Brain pericyte (primary cell): Measurements from ENCODE around the gene PPP1R12B.
"Not testable (repeated sequence)": the region's sequence is repeated elsewhere in the genome, so short reads cannot be mapped to it uniquely, and the experiment has no call there.

Experiments
- DNase-seq: peaks from one replicate; pipeline ENCODE4 v3.0.0-alpha.2; 2012; ENCODE audit warnings: low read depth, low spot score

PPP1R12B gene

GRCh38 chr1:202484032-202484431 lies 135.5 kb downstream of the PPP1R12B start:
- not testable (repeated sequence) for DNase-seq

DNA sequence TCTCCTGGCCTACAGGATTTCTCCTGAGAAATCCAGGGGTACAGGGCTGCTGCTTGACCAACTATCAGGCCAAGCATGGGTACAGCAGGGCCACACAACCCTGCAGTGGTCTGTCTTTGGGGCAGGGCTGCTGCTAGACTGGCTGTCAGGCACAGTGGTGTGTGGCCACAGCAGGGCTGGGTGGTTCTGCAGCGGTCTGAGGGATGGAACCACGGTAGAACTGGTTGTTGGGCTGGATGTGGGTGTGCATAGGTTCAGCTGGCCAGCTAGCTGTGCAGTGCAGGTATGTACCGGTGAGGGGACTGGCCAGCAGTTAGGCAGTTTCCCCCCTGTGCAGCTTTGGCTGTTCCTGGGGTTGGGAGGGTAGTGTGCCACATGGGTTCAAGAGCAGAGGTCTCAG lies 136.3 kb downstream of the PPP1R12B start:
- not testable (repeated sequence) for DNase-seq

- not testable (repeated sequence) for DNase-seq
These were observed 139.7 kb downstream of the PPP1R12B start for GRCh38 chr1:202488178-202488649.

GRCh38 chr1:202489101-202489500 lies 140.6 kb downstream of the PPP1R12B start:
- DNase-seq: not testable (repeated sequence)

- not testable (repeated sequence) for DNase-seq
These were observed 144.6 kb downstream of the PPP1R12B start for GRCh38 chr1:202493112-202493511.

- DNase-seq: no peak
These were observed 150.0 kb downstream of the PPP1R12B start for GRCh38 chr1:202498542-202498941.

GRCh38 chr1:202499997-202500396 lies 151.5 kb downstream of the PPP1R12B start:
- DNase-seq: not testable (repeated sequence)

DNA sequence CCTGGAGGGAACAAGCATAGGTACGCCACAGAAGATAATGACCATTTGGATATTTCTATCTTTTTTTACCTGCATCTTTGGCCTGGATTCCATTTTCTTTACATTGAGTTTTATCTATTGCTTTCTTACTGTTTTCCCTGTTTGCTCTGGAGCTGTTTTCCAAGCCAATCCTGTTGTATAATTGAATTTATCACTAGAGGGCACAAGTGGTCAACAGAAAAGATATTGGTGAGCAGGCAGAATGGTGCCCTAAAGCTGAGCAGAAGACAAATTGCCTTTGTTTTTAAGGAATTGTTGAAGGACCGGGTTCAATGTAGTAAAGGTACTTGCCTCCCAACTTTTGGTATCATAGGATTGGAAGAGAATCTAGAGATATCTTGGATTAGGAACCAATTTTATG lies 152.8 kb downstream of the PPP1R12B start:
- DNase-seq: no peak

DNA sequence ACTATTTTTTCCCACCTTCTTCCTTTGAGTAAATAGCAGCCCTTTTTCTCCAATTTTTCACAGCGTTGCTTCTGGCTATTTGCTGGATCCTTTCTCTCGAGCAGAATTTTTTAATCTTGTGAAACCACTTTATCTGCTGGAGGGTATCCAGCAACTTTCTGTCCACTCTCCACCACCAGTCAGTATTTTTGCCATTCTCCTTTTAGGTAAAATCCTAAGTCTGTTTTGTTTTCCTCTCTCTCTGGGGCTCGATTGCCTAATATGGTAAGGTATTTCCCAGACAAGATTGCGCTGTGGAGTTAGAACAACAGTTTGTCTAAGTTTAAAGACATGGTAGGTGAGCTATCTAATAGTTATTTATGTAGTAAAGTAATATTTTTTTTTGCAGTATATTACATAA lies 156.9 kb downstream of the PPP1R12B start:
- no peak for DNase-seq

DNA sequence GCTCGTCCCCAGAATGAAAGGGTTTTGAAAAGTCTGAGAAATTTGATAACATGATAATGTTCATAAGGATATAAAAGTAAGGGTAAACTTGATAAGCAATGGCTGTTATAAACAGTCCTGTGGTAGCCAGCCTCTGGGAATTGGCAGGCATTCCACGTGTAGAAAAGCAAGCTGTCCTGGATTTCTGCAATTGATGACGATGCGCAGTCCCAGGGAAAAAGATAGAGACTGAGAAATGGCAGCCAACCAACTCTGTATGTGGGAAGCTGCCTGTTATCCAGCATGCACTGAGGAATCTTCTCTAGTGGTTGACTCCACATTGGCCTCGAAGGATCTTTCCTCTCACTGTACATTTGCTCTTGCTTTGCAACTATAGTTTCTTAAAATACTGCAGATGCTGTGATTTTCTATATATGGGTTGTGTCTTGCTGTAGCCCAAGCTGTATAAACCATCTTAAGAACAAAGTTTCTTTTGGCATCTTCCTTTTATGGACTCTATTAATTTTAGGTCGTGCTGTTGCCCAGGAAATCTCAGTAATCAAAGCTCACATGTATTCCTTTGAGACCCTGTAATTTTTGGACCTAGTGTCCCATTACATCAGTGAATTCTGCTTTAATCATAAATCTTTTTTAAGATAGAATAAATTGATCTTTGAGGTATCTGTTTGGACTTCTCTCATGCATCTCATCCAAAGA lies 157.5 kb downstream of the PPP1R12B start:
- not testable (repeated sequence) for DNase-seq

DNA sequence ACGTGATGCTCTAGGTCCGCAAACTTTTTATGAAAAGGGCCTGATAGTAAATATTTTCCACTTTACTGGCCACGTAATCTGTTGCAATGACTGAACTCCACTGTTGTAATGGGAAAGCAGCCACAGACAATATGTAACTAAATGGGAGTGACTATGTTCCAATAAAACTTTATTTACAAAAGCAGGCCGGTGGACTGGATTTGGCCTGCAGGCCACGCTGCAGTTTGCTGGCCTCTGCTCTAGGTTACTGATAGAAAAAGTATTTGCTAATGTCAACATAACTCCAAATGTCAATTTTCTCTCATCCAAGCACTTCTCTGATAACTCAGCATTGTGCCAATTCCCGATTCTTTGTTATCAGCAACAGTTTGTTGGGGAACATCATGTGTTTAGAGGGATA lies 160.4 kb downstream of the PPP1R12B start:
- not testable (repeated sequence) for DNase-seq

DNA sequence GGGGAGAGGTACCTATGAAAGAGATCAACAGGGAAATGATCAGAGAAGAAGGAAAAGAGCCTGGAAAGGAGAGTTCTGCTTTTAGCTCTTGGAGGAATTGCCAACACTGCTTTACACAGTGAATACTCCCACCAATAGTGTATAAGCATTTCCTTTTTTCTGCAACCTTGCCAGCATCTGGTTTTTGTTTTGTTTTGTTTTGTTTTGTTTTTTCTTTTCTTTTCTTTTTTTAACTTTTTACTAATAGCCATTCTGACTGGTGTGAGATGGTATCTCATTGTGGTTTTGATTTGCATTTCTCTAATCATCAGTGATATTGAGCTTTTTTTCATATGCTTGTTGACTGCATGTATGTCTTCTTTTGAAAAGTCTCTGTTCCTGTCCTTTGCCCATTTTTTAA lies 165.4 kb downstream of the PPP1R12B start:
- DNase-seq: not testable (repeated sequence)

- DNase-seq: no peak
These were observed 168.0 kb downstream of the PPP1R12B start for GRCh38 chr1:202516434-202516877.

- DNase-seq: not testable (repeated sequence)
These were observed 168.6 kb downstream of the PPP1R12B start for GRCh38 chr1:202517146-202517545.

GRCh38 chr1:202518180-202518579 lies 169.7 kb downstream of the PPP1R12B start:
- DNase-seq: not testable (repeated sequence)

DNA sequence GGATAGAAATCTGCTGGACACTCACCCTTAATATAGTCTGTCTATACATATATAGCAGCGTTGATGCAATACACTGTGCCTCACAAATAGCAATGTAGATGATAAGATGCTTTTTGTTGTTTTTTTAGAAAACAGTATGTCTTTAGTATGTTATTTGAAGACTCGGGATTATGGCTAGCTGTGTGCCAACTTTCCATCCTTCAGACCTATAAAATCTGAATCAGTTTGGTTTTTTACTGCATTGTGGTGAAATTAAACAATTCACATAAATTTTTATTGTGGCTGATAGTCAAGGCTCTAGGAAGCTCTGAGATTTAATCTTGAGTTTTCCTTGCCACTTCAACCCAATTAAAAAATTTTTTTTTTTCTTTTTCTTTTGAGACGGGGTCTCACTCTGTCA lies 170.4 kb downstream of the PPP1R12B start:
- not testable (repeated sequence) for DNase-seq

GRCh38 chr1:202520129-202520856 lies 171.8 kb downstream of the PPP1R12B start:
- DNase-seq: not testable (repeated sequence)

GRCh38 chr1:202520857-202521216 lies 172.3 kb downstream of the PPP1R12B start:
- DNase-seq: not testable (repeated sequence)

- DNase-seq: not testable (repeated sequence)
These were observed 173.0 kb downstream of the PPP1R12B start for GRCh38 chr1:202521484-202521883.

DNA sequence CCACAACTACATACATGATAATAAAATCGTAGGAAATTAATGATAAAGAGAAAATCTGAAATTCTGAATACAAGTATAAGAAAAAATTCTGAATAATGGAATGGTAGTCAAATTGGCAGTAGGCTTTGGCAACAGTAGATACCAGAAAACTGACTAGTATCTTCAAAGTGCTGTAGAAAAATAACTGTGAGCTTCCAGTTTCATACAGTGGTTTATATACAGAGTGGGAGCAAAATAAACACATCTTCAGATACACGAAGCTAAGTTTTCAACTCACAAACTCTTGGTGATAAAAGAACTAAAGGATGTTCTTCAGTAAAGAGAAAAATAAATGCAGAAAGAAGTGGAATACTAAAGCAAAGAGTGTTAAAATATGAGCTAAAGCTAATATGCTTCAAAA lies 173.4 kb downstream of the PPP1R12B start:
- no peak for DNase-seq

- DNase-seq: not testable (repeated sequence)
These were observed 177.6 kb downstream of the PPP1R12B start for GRCh38 chr1:202526056-202526455.

DNA sequence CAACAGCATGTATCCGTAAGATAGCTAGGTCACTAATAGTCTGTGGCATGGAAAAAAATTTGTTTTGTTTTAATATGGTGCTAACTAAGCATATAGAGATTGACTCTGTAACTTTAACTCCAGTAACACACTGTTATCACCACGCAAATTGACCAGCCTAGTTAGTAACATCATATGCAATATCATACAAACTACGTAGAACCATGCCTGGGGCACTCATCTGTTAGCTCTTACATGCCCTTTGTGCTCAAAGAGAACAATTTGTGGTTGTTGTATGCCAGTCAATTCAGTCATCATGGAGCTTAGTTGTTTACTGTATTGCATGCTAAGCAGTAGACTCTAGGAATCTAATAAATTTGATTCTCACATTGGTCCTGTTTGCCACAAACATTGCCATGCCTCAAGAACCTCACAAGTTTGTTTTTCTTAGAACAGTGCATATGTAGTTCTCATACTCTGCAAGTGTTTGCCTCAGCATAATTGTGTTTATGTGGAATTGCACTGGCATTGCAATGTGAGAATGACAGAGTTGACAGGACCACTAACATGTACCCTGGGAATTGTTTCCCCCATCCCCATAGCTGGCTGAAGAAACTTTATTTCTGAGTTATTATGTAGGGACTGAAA lies 179.7 kb downstream of the PPP1R12B start:
- not testable (repeated sequence) for DNase-seq
